ENCODE measurements around the gene DNM2. TPM values are rescaled to one million over a fixed set of nuclear protein-coding genes. Genes with fewer than 3 reads are reported as not detected.

Gene DNM2
- total RNA-seq, 1 donor from 2014 or later = 184 TPM

DNA sequence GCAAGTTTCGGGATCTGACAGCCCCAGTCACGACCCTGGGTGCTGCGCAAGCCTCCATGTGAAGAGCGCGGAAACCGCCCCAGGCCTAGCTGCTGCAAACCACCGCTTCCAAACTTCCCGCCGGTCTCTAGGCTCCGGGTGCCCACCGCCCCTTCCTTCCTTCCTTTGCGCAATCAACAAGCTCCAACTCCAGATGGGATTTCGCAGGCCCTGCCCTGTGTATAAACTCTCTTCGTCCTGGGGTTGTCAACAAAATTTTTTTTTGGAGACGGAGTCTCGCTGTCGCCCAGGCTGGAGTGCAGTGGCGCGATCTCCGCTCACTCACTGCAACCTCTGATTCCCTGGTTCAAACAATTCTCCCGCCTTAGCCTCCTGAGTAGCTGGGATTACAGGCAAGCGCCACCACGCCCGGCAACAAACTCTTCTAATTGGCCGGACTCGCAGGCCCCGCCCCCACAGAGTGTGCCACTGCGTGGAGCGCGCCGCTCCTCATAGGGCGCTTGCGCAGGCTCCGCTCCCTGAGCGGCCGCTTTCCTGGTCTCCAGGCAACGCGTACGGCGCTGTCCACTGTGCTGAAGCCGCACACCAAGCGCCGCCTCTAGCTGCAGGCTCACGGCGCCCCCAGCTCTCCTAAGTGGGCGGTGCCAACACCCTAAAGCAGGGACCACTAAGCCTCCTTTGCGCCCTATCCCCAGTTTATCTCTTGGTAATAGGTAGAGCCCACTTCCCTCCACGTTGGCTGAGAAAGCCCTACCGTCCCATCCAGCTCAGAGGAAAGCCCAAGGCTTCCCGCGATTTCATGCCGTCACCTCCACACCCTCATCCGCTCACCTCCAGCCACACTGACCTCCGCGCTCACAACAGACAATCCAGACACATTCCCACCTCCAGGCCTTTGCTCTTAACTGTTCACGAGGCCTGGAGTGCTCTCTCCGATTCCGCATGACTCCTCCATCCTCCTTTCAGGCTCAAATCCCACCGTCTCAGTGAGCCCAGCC, 22.2 kb upstream of the DNM2 start:
- DNase-seq (ENCODE audit: low spot score) = peak; percentile 95
- Mint-ChIP-seq H3K4me3 (ENCODE audit: unreplicated experiment) (peak overlapping the region; percentile 90), H3K36me3 (ENCODE audit: low read depth, unreplicated experiment) (peaks cover 16% of the 10 kb centered on the region), H3K27ac (ENCODE audit: unreplicated experiment) (peak overlapping the region; percentile 78), H3K9me3 (ENCODE audit: unreplicated experiment) (no peaks in the 10 kb centered on the region), H3K4me1 (ENCODE audit: unreplicated experiment) (peaks cover 13% of the 10 kb centered on the region), H3K27me3 (ENCODE audit: unreplicated experiment) (peaks cover 27% of the 10 kb centered on the region)
- TF ChIP-seq, protein P1, sequence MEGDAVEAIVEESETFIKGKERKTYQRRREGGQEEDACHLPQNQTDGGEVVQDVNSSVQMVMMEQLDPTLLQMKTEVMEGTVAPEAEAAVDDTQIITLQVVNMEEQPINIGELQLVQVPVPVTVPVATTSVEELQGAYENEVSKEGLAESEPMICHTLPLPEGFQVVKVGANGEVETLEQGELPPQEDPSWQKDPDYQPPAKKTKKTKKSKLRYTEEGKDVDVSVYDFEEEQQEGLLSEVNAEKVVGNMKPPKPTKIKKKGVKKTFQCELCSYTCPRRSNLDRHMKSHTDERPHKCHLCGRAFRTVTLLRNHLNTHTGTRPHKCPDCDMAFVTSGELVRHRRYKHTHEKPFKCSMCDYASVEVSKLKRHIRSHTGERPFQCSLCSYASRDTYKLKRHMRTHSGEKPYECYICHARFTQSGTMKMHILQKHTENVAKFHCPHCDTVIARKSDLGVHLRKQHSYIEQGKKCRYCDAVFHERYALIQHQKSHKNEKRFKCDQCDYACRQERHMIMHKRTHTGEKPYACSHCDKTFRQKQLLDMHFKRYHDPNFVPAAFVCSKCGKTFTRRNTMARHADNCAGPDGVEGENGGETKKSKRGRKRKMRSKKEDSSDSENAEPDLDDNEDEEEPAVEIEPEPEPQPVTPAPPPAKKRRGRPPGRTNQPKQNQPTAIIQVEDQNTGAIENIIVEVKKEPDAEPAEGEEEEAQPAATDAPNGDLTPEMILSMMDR (IDR thresholded peaks at IDR 0.05; ENCODE audit: unreplicated experiment) = no peak

DNA sequence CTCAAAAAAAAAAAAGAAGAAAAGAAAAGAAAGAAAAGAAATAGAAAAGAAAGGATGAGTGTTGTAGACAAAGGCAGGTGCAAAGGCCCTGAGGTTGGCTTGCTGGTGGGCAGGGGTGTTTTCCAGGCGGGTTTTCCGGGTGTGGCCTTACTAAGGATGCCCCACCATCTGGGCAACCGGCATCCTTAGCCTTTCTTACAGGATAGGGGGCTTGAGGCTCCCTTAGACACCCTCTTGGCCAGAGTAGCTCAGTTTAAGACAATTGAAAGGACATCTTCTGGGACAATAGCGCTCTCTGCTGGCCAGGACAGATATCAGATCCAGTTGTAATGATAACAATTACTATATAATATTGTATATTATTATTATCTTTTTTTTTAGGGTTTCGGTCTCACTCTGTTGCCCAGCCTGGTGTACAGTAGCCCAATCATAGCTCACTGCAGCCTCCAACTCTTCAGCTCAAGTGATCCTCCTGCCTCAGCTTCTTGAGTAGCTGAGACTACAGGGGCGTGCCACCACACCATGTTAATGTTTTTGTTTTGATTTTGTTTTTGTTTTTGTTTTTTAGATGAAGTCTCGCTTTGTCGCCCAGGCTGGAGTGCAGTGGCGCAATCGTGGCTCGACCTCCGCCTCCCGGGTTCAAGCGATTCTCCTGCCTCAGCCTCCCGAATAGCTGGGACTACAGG, 18.1 kb upstream of the DNM2 start:
- H3K4me3 Mint-ChIP-seq (ENCODE audit: unreplicated experiment) = no peak overlapping the region
- TF ChIP-seq, protein P1 (IDR thresholded peaks at IDR 0.05; ENCODE audit: unreplicated experiment) = peak; percentile 81
- DNase-seq (ENCODE audit: low spot score) = peak; percentile 59

DNA sequence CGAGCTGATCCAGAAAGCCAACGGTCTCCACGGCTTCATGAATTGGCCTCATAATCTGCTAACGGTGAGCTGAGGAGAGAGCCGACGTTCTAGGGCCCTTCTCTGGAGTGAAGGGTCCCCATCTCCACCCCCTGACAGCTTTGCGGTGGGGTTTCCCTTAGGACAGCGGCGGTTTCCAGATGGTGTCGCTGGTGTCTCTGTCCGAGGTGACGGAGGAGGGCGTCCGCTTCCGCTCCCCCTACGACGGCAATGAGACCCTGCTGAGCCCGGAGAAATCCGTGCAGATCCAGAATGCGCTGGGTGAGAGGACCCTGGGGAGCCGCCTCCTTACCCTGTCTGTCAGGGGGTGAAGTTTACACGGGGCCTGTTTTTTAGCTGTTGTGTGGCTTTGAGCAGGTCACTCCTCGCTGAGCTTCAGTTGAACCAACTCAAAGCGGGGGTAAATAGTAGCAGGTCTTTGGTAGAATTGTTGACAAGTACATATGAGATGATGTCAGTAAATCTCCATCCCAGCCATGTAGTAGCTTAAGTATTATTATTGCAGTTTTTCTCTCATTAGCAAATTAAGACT, 15.8 kb upstream of the DNM2 start:
- Mint-ChIP-seq H3K36me3 (ENCODE audit: low read depth, unreplicated experiment) (no peaks in the 10 kb centered on the region), H3K27ac (ENCODE audit: unreplicated experiment) (no peak overlapping the region), H3K9me3 (ENCODE audit: unreplicated experiment) (no peaks in the 10 kb centered on the region), H3K4me1 (ENCODE audit: unreplicated experiment) (no peaks in the 10 kb centered on the region), H3K4me3 (ENCODE audit: unreplicated experiment) (peak overlapping the region; percentile 91), H3K27me3 (ENCODE audit: unreplicated experiment) (peaks cover 8% of the 10 kb centered on the region)
- peak; percentile 25 for DNase-seq (ENCODE audit: low spot score)
- TF ChIP-seq, protein P1 (IDR thresholded peaks at IDR 0.05; ENCODE audit: unreplicated experiment) = no peak

More for the DNA sequence above, 18.1 kb upstream of the DNM2 start:
- H3K27ac Mint-ChIP-seq (ENCODE audit: unreplicated experiment) = no peak overlapping the region
- peaks cover 13% of the 10 kb centered on the region for H3K27me3 Mint-ChIP-seq (ENCODE audit: unreplicated experiment)
- H3K4me1 Mint-ChIP-seq (ENCODE audit: unreplicated experiment) = peaks cover 10% of the 10 kb centered on the region
- peaks cover 3% of the 10 kb centered on the region for H3K36me3 Mint-ChIP-seq (ENCODE audit: low read depth, unreplicated experiment)
- no peaks in the 10 kb centered on the region for H3K9me3 Mint-ChIP-seq (ENCODE audit: unreplicated experiment)

DNA sequence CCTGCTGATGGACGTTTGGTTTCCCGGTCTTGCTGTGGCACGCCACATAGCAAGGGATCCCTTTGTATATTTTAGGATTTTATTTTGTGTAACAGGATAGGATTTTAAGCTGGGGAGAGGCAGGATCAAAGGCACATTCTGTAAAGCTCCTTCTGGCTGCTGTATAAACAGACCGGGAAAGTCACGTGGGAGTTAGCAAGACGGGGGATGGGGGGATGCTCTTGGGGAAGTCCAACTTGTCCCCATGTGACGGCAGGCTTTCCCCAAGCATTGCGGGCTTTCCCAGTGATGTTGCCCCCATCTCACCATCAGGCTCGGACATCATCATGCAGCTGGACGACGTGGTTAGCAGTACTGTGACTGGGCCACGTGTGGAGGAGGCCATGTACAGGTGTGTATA, 10.9 kb upstream of the DNM2 start:
- no peak for DNase-seq (ENCODE audit: low spot score)
- Mint-ChIP-seq H3K27me3 (ENCODE audit: unreplicated experiment) (peaks cover 1% of the 10 kb centered on the region), H3K4me3 (ENCODE audit: unreplicated experiment) (no peak overlapping the region), H3K27ac (ENCODE audit: unreplicated experiment) (no peak overlapping the region), H3K36me3 (ENCODE audit: low read depth, unreplicated experiment) (no peaks in the 10 kb centered on the region), H3K9me3 (ENCODE audit: unreplicated experiment) (no peaks in the 10 kb centered on the region), H3K4me1 (ENCODE audit: unreplicated experiment) (no peaks in the 10 kb centered on the region)
- TF ChIP-seq, protein P1 (IDR thresholded peaks at IDR 0.05; ENCODE audit: unreplicated experiment) = no peak
